Measurements from ENCODE around the gene WSB1. TPM values are rescaled to one million over a fixed set of nuclear protein-coding genes. Genes with fewer than 3 reads are reported as not detected.

The WSB1 gene
- polyA plus RNA-seq, 6 donors from 2014 or later = 188 to 342 (median 263) TPM

- H3K4me1 Mint-ChIP-seq = peaks cover 15 to 21% (median 18%) of the 10 kb centered on the region in 3 donors
- no peaks in the 10 kb centered on the region for H3K9me3 Mint-ChIP-seq
- ATAC-seq (ENCODE audit: low read depth in 2 of 2) (no peak), DNase-seq (no peak)
- peak overlapping the region in 5 of 6 donors; percentile 69 to 96 (median 81) for H3K27ac Mint-ChIP-seq
- no peaks in the 10 kb centered on the region for H3K36me3 Mint-ChIP-seq
- H3K4me3 Mint-ChIP-seq = peak overlapping the region; percentile 41 to 94 (median 86)
- H3K27me3 Mint-ChIP-seq = no peaks in the 10 kb centered on the region
Observed at GRCh38 chr17:27353033-27353460, 59.1 kb downstream of the WSB1 start.

- H3K27ac Mint-ChIP-seq = peak overlapping the region; percentile 73 to 96 (median 87)
- DNase-seq = peak; percentile 77
- ATAC-seq (ENCODE audit: low read depth in 2 of 2) = peak; percentile 83 to 85
- peaks cover 9 to 18% (median 17%) of the 10 kb centered on the region in 3 donors for H3K4me1 Mint-ChIP-seq
- H3K9me3 Mint-ChIP-seq = no peaks in the 10 kb centered on the region
- H3K27me3 Mint-ChIP-seq = no peaks in the 10 kb centered on the region
- peak overlapping the region; percentile 41 to 94 (median 86) for H3K4me3 Mint-ChIP-seq
- H3K36me3 Mint-ChIP-seq = no peaks in the 10 kb centered on the region
Observed at GRCh38 chr17:27353461-27354050, 59.6 kb downstream of the WSB1 start.

- ATAC-seq (ENCODE audit: low read depth in 2 of 2) (no peak), DNase-seq (no peak)
- Mint-ChIP-seq H3K9me3 (no peaks in the 10 kb centered on the region), H3K4me1 (peaks cover 7 to 18% (median 16%) of the 10 kb centered on the region in 3 donors), H3K27me3 (no peaks in the 10 kb centered on the region), H3K36me3 (no peaks in the 10 kb centered on the region), H3K4me3 (peak overlapping the region; percentile 41 to 94 (median 86)), H3K27ac (peak overlapping the region in 2 of 6 donors; percentile 68 to 96)
Observed at GRCh38 chr17:27354051-27354490, 60.2 kb downstream of the WSB1 start.

- ATAC-seq (ENCODE audit: low read depth in 2 of 2) = no peak
- Mint-ChIP-seq H3K4me3 (peak overlapping the region; percentile 41 to 94 (median 86)), H3K27me3 (no peaks in the 10 kb centered on the region), H3K4me1 (peaks cover 7 to 18% (median 16%) of the 10 kb centered on the region in 3 donors), H3K9me3 (no peaks in the 10 kb centered on the region), H3K36me3 (no peaks in the 10 kb centered on the region), H3K27ac (peak overlapping the region in 3 of 6 donors; percentile 68 to 96 (median 76))
- no peak for DNase-seq
Observed at GRCh38 chr17:27354491-27355081, 60.7 kb downstream of the WSB1 start.

- Mint-ChIP-seq H3K9me3 (no peaks in the 10 kb centered on the region), H3K27ac (peak overlapping the region in 1 of 6 donors; percentile 93), H3K4me3 (peak overlapping the region in 1 of 8 donors; percentile 48), H3K4me1 (peaks cover 7 to 18% (median 16%) of the 10 kb centered on the region in 3 donors), H3K27me3 (no peaks in the 10 kb centered on the region), H3K36me3 (no peaks in the 10 kb centered on the region)
- DNase-seq (no peak), ATAC-seq (ENCODE audit: low read depth in 2 of 2) (no peak)
Observed at GRCh38 chr17:27355419-27355818, 61.5 kb downstream of the WSB1 start.

GRCh38 chr17:27356091-27356705 lies 62.3 kb downstream of the WSB1 start:
- peaks cover 7 to 18% (median 16%) of the 10 kb centered on the region in 3 donors for H3K4me1 Mint-ChIP-seq
- ATAC-seq (ENCODE audit: low read depth in 2 of 2) = no peak
- no peaks in the 10 kb centered on the region for H3K9me3 Mint-ChIP-seq
- H3K27ac Mint-ChIP-seq = no peak overlapping the region
- H3K27me3 Mint-ChIP-seq = no peaks in the 10 kb centered on the region
- no peak overlapping the region for H3K4me3 Mint-ChIP-seq
- no peaks in the 10 kb centered on the region for H3K36me3 Mint-ChIP-seq
- no peak for DNase-seq

GRCh38 chr17:27357236-27357635 lies 63.3 kb downstream of the WSB1 start:
- ATAC-seq (ENCODE audit: low read depth in 2 of 2) (no peak), DNase-seq (no peak)

GRCh38 chr17:27360507-27360906 lies 66.6 kb downstream of the WSB1 start:
- DNase-seq (no peak), ATAC-seq (ENCODE audit: low read depth in 2 of 2) (no peak)
- H3K27me3 Mint-ChIP-seq = no peaks in the 10 kb centered on the region
- H3K9me3 Mint-ChIP-seq = no peaks in the 10 kb centered on the region
- H3K27ac Mint-ChIP-seq = no peak overlapping the region
- no peak overlapping the region for H3K4me3 Mint-ChIP-seq
- H3K36me3 Mint-ChIP-seq = no peaks in the 10 kb centered on the region
- H3K4me1 Mint-ChIP-seq = no peaks in the 10 kb centered on the region

More at GRCh38 chr17:27357236-27357635, 63.3 kb downstream of the WSB1 start:
- H3K9me3 Mint-ChIP-seq = no peaks in the 10 kb centered on the region
- no peak overlapping the region for H3K27ac Mint-ChIP-seq
- H3K27me3 Mint-ChIP-seq = no peaks in the 10 kb centered on the region
- H3K36me3 Mint-ChIP-seq = no peaks in the 10 kb centered on the region
- peak overlapping the region in 1 of 8 donors; percentile 69 for H3K4me3 Mint-ChIP-seq
- peaks cover 7 to 16% (median 13%) of the 10 kb centered on the region in 3 donors for H3K4me1 Mint-ChIP-seq

- no peaks in the 10 kb centered on the region for H3K9me3 Mint-ChIP-seq
- H3K4me3 Mint-ChIP-seq = no peak overlapping the region
- no peak for ATAC-seq (ENCODE audit: low read depth in 2 of 2)
- DNase-seq = no peak
- H3K27ac Mint-ChIP-seq = no peak overlapping the region
- H3K4me1 Mint-ChIP-seq = no peaks in the 10 kb centered on the region
- no peaks in the 10 kb centered on the region for H3K27me3 Mint-ChIP-seq
- H3K36me3 Mint-ChIP-seq = no peaks in the 10 kb centered on the region
Observed at GRCh38 chr17:27361695-27362094, 67.8 kb downstream of the WSB1 start.

GRCh38 chr17:27362503-27362902 lies 68.6 kb downstream of the WSB1 start:
- Mint-ChIP-seq H3K27me3 (no peaks in the 10 kb centered on the region), H3K36me3 (no peaks in the 10 kb centered on the region), H3K27ac (no peak overlapping the region), H3K9me3 (no peaks in the 10 kb centered on the region), H3K4me1 (no peaks in the 10 kb centered on the region), H3K4me3 (no peak overlapping the region)
- DNase-seq (no peak), ATAC-seq (ENCODE audit: low read depth in 2 of 2) (no peak)

GRCh38 chr17:27362909-27363308 lies 69.0 kb downstream of the WSB1 start:
- ATAC-seq (ENCODE audit: low read depth in 2 of 2) (no peak), DNase-seq (no peak)
- no peak overlapping the region for H3K4me3 Mint-ChIP-seq
- H3K4me1 Mint-ChIP-seq = no peaks in the 10 kb centered on the region
- H3K27me3 Mint-ChIP-seq = no peaks in the 10 kb centered on the region
- peaks cover 0 to under 1% of the 10 kb centered on the region in 2 donors for H3K36me3 Mint-ChIP-seq
- H3K27ac Mint-ChIP-seq = no peak overlapping the region
- H3K9me3 Mint-ChIP-seq = peaks cover 0 to 3% (median 2%) of the 10 kb centered on the region in 7 donors

GRCh38 chr17:27363326-27363725 lies 69.4 kb downstream of the WSB1 start:
- no peaks in the 10 kb centered on the region for H3K4me1 Mint-ChIP-seq
- H3K27ac Mint-ChIP-seq = no peak overlapping the region
- no peak overlapping the region for H3K4me3 Mint-ChIP-seq
- H3K36me3 Mint-ChIP-seq = peaks cover 0 to 4% of the 10 kb centered on the region in 2 donors
- peaks cover 0 to 7% (median 4%) of the 10 kb centered on the region in 7 donors for H3K9me3 Mint-ChIP-seq
- no peak for ATAC-seq (ENCODE audit: low read depth in 2 of 2)
- H3K27me3 Mint-ChIP-seq = no peaks in the 10 kb centered on the region
- no peak for DNase-seq
